ENCODE measurements around the gene PRKCZ.

The PRKCZ gene

DNA sequence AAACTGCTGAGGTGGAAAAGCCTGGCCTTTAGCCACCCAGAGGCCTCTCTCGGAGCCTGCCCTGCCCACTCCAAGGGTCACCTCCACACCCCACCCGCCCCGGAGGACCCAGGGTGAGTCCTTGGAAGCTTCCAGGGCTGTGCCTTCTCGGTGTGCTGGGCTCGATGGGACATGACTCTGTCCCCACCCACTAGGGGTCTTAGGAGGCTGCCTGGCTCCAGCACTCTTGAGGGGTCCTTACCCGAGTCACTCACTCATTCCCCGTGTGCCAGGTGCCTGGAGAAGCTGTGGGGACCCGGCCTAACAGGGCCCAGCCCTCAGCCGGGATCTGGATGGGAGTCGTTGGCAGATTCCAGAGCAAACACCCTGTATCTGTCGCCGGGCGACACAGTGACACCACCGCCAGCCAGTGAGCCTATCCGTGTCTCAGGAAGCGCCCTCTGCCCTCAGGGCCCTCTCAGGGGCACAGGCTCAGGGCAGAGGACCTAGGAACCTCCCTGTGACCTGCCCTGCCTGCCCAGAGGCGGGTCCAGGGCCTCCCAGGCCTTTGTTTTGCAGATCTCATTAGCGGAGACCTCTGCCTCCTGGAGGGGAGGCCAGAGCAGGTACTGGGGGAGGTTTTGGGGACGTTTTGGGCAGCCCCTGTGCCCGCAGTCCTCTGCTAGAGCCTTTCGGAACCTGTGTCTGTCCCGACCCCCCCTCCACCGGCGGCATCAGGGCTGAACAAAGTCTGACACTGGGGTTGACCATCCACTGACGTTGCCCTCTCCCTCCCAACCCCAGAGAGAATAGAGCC lies 3.1 kb upstream of the PRKCZ start:
- DNase-seq: no peak

DNA sequence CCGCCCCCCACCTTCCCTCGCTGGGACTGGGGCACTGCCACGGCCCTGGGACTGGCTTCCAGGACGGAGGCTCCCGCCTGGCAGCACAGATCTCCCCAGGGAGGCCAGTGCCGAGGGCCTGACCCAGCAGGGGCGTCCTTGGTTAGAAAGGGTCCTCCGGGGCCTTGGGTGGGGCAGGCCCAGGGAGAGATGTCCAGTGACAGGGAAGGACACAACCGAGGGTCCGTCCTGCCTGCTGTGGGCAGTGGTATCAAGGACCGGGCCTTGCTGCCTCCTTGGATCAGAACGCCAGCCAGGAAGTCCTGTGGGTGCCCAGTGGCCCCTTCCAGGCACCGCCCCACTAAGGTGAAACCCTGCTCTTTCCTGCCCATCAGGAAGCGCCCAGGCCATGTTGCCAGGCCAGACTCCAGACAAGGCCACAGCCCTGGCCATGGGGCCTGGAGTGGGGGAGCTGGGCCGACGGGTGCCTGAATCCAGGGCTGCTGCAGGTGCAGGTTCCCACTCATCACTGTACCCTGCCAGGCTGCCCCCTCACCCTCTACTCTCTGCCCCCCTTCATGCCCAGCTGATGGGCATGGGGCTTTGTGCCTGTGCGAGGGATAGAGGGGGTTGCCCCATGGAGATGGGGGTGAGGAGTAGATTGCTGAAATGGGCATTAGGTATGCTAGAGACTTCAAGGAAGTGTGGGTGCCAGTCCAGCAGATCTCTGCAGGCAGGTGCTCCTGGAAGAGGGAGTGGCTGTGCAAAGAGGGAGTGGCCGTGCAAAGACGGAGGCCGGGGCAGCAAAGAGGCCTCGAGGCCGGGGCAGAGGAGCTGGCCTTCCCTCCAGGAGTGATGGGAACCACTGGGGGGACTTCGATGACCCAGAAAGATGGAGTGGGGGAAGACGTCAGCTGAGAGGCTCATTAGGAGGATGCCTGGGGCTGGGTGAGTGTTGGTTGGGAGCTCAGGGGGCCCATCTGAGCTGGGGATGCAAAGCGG lies 2.2 kb upstream of the PRKCZ start:
- no peak for DNase-seq

DNA sequence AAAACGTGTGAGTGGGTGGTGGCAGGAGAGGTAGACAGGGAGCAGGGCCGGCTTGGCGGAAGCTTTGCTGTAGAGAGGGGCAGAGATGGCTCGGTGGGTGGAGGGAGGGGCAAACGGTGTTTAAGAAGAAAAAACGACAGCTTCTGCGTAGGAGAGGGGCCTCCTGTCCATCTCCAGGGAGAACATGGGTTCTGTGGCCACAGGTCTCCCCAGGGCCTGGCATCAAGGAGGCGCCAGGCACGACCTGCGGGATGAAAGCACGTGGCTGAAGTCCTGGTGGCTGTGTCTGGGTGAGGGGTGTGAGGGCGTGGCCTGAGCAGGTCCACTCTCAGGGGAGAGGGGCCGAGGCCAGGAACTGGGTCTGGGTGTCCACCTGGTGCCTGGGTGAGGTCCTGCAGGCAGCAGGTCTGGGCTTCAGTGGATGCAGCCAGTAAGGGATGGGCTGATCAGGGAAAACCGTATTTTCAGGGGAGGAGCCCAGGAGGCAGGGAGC lies 940 bp upstream of the PRKCZ start:
- no peak for DNase-seq

DNA sequence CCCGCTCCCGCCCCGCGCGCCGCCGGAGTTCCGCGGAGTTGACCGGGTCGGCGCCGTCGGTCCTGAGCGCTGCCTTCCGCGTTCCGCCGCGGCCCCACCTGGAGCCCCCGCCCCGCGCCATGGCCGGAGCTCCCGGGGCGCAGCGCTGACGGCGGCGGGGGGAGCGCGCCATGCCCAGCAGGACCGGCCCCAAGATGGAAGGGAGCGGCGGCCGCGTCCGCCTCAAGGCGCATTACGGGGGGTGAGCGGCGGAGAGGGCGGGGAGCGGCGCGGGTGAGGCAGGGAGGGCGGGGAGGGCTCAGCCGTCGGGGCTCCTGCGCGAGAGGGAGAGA lies 216 bp downstream of the PRKCZ start:
- no peak for DNase-seq

DNA sequence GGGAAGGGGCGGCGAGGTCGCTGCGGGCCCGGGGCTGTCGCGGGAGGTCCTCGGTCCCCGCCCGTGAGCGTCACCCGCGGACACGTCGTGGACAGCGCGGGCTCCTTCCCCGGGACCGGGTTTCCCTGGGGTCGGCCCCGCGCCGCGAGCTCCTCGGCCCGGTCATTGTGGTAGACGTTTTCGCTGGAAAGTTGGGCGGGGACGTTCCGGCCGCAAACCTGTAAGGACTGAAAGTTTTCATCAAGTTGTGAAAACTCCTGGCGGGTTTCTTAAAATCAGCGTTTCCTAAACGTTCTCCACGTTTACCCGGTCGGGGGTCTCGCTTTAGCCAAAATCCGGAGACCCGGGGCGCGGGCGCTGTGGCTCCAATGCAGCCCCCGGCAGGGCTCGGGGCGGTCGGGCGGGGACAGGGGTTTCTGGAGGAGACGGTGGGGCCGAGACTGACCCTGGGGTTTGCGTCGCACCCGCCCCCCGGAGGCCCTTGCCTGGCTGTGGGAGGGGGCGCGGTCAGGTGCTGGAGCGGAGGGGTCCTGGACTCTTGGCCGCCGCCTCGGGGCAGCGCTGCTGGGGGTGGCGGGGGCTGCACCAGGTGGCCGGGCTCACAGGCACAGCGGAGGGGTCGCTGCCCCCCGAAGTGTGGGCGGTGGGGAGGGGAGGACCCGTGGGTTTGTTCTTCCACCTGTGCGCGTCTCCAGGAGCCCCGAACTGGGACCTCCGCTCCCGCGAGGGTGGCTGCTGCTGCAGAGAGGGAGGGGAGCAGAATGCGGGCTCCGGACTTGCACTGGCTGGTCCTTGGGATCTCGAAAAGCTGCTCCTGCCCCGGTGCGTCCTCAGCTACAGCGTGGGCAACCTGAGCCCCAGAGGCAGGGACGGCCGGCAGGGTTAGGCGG lies 827 bp downstream of the PRKCZ start:
- no peak for DNase-seq

DNA sequence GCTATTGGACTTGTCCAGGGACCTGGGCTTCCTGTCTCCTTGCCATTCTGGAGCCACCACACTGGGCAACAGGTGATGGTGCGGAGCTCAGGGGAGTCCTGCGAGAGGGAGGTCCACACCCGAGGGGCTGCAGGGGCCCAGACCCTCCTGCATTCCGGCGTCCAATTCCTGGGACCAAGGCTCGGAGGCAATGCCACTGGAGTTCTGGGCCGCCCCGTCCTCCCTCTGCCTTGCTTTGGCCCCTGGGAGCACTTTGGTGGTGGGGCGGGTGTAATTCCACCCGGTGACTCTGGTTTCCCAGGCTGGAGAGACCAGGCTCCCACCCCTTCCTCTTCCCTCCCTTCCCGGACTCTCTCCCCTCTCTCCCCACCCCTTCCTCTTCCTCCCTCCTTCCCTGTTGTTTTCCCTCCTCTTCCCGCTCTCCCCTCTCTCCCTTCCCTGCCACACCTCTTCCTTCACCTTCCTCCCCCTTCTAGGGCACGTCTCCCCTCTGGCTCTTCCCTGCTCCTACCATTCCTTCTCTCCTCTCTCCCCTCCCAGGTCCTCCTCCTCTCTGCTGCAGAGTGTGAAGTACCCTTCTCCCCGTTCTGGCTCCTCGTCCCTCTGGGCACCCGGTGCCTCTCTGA lies 2.0 kb downstream of the PRKCZ start:
- no peak for DNase-seq

DNA sequence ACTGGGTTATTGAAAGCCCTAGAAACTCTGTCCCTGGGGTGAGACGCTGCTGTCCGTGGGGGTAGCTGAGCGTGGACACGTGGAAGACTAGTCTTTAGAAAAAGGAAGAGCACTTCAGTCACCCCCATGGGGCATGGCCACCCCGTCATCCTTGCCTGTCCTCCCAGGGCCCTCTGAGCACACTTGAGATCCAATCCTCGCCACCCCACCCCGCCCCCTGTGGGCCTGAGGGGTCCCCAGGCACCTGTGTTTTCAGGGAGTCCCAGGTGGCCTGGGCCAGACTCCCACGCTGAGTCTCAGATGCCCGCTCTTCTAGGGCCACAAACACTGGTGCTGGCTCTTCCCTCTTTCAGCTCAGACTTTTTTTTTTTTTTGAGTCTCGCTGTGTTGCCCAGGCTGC lies 2.5 kb downstream of the PRKCZ start:
- no peak for DNase-seq

DNA sequence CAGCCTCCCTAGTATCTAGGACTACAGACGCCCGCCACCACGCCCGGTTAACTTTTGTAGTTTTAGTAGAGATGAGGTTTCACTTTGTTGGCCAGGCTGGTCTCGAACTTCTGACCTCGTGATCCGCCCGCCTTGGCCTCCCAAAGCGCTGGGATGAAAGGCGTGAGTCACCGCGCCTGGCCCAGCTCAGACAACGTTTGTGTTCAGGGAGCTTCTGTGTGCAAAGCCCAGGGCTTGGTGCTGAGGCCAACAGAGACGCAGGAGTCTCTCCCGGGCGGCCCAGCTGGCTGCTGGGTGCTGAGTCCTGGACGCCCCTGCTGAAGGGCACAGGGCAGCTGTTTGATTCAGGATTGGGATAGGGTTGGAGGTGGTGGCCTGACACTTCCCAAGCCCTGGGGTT lies 3.0 kb downstream of the PRKCZ start:
- DNase-seq: no peak

DNA sequence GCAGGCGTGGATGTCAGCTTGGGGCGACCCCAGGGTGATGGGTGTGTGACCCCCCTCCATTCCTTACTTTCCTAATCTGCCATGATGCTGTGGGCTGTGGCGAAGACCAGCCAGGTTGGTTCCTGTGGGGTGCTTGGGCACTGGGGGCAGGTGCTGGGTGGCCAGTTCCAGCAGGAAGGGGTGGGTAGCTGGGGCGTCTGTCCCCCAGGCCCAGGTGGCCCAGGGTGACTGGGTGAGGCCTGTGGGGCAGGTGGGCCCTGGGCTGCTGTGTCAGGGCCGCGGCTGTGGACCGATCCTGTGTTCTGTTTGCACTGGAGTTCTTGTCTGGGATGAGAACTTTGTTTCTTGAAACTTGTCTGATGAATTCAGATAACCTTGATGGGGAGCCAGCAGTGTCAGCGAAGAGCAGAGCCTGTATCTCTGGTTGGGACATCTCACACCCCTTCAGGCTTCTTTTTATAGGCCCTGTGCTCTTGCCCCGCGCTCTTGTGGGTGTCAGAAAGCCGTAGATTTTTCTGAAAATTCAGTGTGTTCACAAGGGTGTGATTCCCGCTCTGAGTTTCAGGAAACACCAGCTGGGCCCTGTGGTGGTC lies 3.7 kb downstream of the PRKCZ start:
- DNase-seq: no peak

DNA sequence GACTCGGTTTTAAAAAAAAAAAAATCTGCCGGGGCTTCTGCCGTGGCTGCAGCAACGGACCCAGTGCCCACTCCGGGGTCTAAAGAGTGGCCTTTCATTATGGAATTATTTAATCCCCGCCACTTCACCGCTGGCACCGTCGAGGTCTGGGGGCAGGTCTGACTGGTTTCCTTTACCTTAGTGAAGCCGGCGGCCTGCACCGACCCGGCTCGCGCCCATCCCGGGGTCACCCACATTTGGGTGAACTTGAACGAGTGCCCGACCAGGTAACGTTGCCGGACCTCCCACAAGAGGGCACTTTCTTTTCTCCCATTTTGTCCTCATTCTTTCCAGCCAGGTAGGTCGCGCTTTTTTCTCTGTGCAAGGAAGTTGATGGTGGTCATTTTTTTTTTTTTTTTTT lies 4.3 kb downstream of the PRKCZ start:
- no peak for DNase-seq

DNA sequence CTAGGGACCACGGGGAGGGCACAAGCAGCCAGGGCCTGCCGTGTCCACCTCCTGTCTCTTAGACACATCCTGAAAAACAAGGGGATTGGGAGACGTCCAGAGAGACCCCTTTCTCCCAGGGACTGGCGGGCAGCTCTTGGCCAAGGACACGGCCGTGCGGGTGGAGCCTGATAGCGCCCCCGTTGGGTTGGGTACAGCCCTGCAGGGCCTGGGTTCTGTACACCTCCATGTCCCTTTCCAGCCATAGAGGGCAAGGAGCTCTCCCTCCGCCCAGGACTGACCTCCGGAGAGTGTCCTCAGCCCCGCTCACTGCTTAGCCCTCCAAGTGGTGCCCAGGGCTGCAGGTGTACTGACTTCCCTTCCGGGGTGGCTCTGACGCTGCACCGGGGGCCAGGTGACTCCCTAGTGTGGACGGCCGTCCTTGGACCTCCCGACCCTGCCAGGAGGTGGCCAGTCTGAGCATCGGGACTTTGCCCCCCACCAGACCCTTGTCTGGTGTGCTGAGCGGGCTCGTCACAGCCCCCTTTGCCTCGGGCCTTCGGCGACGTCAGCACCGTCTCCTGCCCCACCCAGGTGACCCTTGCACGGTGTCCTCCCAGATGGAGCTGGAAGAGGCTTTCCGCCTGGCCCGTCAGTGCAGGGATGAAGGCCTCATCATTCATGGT lies 5.8 kb downstream of the PRKCZ start:
- no peak for DNase-seq

DNA sequence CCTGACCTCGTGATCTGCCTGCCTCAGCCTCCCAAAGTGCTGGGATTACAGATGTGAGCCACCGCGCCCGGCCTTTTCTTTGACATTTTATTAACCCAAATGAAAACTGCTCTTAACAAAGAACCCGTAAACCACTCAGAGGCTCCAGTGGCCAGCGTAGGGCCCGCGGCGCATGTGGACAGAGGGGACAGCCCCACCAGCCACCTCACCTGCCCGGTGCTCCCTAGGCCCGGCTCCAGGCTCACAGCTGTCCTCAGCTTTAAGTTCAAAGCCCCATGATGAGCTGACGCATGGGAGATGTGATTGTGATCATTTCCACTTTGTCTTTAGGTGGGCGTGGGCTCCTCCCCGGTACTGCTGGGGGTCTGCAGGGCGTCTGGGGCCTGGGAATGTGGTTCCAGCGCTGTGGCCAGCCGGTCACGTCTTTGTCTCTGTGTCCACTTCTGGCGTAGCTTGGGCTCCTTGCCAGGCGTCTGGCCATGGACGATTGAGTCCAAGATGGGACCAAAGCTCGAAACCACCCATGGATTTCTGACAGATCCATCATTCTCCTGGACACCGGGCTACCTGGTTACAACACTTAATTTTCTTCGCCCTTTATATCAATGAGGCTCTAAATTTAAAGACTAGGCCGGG lies 6.9 kb downstream of the PRKCZ start:
- no peak for DNase-seq

DNA sequence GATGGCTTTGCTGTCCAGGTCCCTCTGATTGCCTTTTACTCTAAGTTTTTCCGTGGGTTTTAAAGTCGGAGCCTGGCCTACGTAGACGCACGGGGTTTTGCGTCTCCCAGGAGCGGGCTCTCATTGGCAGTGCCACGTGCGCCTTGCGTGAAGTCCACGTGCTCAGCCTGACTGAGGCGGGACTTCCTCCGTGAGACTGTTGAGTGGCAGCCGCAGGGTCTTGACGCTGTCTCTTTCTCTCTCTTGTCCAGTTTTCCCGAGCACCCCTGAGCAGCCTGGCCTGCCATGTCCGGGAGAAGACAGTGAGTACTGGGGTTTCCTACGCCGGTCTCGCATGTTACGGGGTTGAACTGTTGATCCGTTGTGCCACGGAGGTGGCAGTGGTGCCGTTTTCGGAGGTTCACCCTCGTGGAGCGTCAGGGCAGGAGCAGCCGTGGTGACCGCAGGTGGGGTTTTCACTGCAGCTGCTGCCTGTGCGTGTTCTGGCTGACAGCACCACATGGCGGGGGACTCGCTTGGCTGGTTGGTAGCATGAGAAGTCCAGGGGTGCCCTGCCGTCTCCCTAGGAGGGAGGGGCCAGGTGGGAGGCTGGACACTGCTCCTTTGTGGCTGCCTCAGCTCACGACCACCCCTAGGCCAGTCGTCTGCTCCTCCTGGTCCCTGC lies 9.2 kb downstream of the PRKCZ start:
- DNase-seq: no peak

DNA sequence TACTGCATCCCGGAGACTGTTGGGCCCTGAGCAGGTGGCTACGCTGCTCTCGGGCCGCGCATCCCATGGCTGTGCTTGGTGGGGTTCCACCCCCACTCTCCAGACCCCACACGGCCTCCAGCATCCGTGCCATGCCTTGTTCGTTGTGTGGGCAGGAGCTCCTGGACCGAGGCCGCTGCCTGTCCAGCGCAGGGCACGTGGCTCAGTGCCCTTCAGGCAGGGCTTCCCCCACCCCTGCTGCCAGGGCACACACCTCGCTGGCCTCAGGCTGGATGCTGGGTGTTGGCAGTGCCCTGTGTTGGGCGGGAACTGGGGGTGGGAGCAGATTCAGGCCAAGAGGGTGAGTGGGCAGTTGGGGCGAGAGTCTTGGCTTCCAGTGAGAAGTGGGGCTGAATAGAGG lies 9.9 kb downstream of the PRKCZ start:
- no peak for DNase-seq

DNA sequence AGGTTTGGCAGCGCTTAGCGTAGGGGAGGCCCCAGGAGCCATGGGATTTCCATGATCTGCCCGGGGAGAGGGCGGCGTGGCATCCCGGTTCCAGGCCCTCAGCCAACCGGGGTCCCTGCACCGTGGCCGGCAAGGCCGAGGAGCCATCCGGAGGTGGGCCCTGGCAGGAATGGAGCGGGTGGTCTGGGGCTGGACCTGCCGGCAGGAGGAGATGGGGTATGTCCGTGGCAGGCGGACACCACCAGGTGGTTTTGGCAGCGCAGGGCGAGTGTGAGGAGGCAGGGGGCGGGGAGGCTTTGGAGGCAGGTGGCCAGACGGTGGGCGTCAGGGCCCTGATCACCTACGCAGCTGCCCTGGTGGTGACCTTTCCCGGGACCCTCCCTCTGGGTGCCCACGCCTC lies 10.3 kb downstream of the PRKCZ start:
- DNase-seq: no peak

DNA sequence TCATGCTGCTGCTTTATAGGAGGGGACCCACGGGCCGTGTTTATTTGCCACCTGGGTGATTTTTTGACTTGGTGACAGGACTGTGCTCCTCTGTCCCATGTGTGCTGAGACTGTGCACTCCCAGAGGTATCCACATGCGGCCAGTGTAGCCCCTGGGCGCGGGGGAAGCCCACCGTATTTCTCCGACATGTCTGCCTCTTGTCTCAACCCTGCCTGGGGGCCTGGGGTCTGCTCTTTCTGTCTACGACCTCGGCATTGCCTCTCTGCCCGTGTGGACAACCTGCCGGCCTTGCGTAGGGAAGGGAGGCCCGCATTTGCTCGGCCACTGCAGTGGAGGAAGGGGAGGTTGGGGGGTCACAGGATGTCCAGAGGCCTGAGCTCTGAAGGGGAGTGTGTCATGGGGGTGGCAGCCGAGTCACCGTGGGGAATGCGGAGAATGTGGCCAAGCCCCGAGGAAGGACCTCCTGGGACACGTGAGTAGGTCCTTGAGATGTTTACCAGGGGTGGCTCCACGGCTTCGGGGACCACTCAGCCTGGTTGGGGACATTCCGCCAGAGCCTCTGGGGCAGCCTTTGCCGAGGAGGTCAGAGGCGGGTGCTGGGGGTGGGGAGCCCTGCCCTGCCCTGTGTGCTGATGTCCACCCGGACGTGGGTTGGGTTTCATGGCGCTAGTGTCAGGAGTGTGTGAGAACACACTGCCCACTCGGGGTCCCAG lies 11.0 kb downstream of the PRKCZ start:
- DNase-seq: no peak

DNA sequence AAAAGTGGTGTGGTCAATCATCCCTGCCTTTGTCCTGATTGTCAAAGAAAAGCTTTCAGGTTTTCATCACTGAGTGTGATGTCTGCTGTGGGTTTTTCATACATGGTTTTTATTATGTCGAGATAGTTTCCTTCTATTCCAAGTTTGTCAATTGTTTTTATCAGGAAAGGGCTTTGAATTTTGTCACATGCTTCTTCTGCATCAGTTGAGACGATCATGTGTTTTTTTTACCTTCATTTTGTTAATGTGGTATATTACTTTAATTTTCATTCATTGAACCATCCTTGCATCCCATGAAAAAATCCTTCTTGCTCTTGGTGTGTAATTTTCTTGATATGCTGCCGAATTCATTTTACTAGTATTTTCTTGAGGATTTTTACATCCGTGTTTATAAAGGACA lies 15.5 kb downstream of the PRKCZ start:
- no peak for DNase-seq

DNA sequence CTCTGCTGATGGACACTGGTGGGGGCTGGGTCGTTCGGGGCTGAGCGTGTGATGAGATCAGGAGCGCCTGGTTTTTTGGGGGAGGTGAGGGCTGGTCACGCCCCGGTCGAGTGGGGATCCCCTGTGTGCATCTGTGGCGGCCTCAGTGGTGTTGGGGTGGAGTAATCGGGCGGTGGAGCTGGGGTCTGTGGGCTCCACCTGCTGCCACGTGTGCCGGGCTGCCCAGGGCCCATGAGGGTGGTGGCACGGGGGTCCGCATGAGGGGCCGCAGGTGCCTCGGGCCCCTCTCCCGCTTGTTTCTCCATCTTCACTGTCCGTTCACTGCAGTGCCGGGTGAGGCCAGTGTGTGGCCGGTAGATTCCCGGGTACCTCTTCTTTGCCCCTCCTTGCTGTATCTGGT lies 17.2 kb downstream of the PRKCZ start:
- DNase-seq: no peak

DNA sequence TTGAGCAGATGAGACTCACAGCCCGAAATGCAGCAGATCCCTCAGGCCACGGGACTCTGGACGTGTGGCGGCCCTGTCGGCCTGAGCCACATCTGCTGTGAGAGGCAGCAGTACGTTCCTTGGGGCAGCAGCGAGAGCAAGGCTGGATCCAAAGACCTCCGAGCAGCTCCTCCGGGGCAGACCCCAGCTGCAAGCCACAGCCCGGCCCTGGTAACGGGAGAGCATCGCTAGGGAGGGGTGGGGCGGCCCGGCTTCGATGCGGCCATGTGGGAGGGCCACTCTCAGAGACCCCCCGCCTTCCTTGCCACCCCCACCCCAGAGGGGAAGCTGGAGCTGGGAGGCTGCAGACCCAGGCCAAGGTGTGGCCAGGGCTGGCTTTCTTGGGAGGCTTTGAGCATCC lies 17.8 kb downstream of the PRKCZ start:
- no peak for DNase-seq

DNA sequence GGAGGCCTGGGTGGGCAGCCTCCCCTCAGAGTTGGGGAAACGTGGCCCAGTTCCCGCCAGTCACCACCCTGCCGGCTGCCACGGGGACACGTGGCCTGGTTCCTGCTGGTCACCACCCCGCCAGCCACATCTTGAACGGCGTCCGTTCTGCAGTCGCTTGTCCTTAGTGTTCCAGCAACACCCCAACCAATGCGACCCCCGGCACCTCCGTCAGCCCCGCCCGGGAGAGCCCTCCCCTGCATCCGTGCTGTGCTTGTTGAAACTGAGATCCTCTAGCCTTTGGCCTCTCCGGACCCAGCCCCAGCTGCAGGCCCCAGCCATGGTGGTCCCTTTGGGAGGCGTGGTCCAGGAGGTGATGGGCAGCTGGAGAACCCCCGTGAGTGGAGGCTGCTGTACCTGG lies 18.7 kb downstream of the PRKCZ start:
- DNase-seq: no peak
